ENCODE measurements around the gene ZNF813. TPM values are rescaled to one million over a fixed set of nuclear protein-coding genes. Genes with fewer than 3 reads are reported as not detected.
"Not testable (repeated sequence)": the region's sequence is repeated elsewhere in the genome, so short reads cannot be mapped to it uniquely, and the experiment has no call there.

ZNF813 gene
- total and polyA plus RNA-seq, 8 donors, result 0.68 to 4.6 (median 2.5) TPM

DNA sequence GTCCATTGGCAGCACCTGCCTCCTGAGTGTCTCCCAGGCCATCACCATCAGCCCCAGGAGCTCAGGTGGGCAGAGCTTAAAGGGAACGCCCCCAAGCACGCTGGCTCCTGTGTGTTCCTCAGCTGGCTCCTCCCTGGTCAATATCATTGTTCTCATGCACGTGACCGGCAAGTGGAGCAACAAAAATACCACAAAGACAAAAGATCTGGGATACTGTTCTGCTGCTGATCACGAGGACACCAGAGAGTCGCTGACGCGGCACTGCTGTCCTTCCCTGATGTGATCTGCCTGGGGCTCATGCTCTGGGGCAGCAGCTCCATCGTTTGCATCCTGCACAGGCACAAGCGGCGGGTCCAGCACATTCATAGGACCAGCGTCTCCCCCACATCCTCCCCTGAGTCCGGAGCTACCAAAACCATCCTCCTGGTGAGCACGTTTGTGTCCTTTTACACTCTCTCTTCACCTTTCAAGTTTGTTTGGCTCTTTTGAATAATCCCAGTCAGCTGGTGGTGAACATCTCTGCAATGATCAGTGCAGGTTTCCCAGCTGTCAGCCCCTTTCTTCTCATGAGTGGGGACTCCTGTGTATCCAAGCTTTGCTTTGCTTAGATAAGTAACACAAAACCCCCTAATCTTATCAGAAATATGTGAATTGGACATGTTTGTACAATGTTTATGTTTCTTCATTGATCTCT is 36.3 kb downstream of the ZNF813 start:
- H3K4me3 ChIP-seq; intact Hi-C loops (cut with DNase I); H3K9me3 ChIP-seq; H3K4me1 ChIP-seq; FAIRE-seq; H3K36me3 ChIP-seq; H3K27me3 ChIP-seq; H3K27ac ChIP-seq; DNase-seq: not testable (repeated sequence)
- WGBS, 2 donors, result 1 to 19% methylated on average over 7 of the region's 14 CpGs
- peak in 3 of 4 donors; percentile 59 to 62 (median 60) for ATAC-seq

DNA sequence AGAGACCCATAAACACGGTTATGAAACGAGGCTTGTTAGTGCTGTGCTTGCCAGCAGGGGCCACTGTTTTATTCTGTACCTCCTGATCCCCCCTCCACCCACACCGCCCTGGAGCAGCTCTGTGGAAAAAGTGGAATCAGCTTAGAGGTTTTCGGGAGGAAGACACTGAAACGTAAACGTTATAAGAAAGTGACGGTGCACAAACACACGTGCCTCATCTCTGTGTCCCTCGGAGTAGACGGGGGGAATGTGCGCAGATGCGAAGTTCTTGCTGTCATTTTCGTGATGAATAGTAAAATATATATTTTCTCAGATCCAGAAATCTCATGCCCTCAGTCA is 36.8 kb downstream of the ZNF813 start:
- peak in 3 of 4 donors; percentile 88 to 93 (median 89) for ATAC-seq
- not testable (repeated sequence) for H3K4me3 ChIP-seq

DNA sequence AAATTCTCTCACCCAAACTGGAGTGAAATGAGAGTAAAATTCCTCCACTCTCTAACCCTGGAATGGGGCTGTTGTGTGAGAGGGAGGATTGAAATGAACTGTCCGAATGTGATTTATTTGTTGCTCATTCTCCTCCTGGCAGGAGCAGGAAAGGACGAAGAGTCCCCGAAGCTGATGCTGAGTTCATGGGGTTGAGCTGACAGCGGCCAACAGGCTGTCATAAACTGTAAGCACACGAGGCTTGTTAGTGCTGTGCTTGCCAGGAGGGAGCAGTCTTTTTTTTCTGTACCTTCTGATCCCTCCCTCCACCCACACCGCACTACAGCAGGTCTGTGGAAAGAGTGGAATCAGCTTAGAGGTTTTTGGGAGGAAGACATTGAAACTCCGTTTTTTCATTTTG is 37.4 kb downstream of the ZNF813 start:
- no peaks in the 10 kb centered on the region for H3K36me3 ChIP-seq
- H3K9me3 ChIP-seq, result no peaks in the 10 kb centered on the region
- H3K4me1 ChIP-seq, result no peaks in the 10 kb centered on the region
- no peak overlapping the region for H3K27ac ChIP-seq
- no peak overlapping the region for H3K4me3 ChIP-seq
- TF ChIP-seq, protein P1, sequence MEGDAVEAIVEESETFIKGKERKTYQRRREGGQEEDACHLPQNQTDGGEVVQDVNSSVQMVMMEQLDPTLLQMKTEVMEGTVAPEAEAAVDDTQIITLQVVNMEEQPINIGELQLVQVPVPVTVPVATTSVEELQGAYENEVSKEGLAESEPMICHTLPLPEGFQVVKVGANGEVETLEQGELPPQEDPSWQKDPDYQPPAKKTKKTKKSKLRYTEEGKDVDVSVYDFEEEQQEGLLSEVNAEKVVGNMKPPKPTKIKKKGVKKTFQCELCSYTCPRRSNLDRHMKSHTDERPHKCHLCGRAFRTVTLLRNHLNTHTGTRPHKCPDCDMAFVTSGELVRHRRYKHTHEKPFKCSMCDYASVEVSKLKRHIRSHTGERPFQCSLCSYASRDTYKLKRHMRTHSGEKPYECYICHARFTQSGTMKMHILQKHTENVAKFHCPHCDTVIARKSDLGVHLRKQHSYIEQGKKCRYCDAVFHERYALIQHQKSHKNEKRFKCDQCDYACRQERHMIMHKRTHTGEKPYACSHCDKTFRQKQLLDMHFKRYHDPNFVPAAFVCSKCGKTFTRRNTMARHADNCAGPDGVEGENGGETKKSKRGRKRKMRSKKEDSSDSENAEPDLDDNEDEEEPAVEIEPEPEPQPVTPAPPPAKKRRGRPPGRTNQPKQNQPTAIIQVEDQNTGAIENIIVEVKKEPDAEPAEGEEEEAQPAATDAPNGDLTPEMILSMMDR (IDR thresholded peaks at IDR 0.05), result no peak
- H3K27me3 ChIP-seq, result no peaks in the 10 kb centered on the region
- intact Hi-C loops (cut with DNase I), result no loop called here
- DNase-seq (no peak), FAIRE-seq (no peak), ATAC-seq (peak in 1 of 4 donors; percentile 36)
- WGBS, 2 donors, result 25 to 31% methylated on average over 7 of the region's 7 CpGs

More for the DNA sequence above, 36.8 kb downstream of the ZNF813 start:
- intact Hi-C loops (cut with DNase I); H3K27ac ChIP-seq; FAIRE-seq; H3K36me3 ChIP-seq; H3K27me3 ChIP-seq; H3K9me3 ChIP-seq; DNase-seq; H3K4me1 ChIP-seq: not testable (repeated sequence)
- 5 to 6% methylated on average over 11 to 13 of the region's 13 CpGs for whole genome bisulfite sequencing, 2 donors

DNA sequence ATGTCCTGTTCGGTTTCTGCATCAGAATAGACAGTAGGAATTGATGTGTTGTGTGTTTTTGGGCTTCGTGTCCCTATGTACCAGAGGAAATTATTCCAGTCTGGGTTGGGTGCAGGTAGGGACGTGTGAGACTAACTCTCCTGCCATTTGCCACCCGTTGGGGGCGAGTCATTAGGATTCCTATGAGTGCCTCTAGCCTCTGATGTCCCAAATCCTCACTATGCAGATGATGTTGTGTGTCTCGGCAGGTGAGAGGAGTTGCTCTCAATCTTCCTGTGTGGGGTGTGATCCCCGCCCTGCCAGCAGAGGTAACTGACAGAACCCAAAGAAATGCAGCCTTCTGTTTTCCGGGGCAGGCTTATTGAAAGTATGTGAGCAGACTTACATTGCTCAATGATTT is 39.2 kb downstream of the ZNF813 start:
- Histone ChIP-seq H3K27ac (no peak overlapping the region), H3K4me3 (no peak overlapping the region), H3K4me1 (no peaks in the 10 kb centered on the region), H3K27me3 (no peaks in the 10 kb centered on the region), H3K36me3 (no peaks in the 10 kb centered on the region), H3K9me3 (no peaks in the 10 kb centered on the region)
- no peak for DNase-seq
- ATAC-seq, result no peak
- 55 to 69% methylated on average over 8 of the region's 8 CpGs for WGBS, 2 donors
- TF ChIP-seq, protein P1 (IDR thresholded peaks at IDR 0.05), result no peak
- no peak for FAIRE-seq
- intact Hi-C loops (cut with DNase I), result no loop called here

DNA sequence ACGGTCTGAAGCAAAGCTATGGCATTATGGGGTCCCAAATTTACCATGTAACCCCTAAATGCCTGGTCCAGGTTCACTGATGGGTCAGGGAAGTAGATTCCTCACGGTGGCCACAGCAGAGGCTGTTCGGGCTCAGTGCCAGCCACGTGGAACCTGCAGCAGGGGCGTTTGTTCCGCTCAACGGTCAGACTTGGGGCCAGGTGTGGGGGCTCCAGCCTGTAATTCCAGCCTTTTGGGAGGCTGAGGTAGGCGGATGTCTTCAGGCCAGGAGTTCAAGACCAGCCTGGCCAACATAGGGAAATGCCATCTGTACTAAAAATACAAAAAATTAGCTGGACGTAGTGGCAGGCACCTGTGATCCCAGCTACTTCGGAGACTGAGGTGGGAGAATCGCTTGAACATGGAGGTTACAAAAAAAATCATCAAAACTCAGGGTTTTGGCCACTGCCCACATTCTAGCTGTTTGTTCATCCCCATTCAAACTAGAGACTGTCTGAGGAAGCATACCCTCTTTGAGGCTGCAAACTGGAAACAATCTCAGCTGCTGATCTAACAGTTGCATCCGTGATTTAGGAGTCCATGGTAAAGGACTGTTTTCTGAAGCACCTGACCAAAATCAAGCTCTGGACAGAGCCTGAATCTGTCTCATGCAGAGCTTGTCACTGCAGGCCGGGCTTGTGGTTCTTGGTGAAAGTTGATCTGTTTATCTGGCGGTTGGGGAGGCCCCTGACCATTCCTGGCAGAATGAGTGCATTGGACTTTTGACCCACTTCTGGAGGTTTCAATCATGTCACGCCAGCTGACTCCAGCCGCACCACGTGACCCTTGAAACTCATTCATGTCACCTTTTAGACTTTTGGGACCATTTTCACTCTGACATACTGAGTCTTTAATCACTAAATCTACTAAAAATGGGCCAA is 40.2 kb downstream of the ZNF813 start:
- no peak for FAIRE-seq
- intact Hi-C loops (cut with DNase I), result no loop called here

More for the DNA sequence above, 40.2 kb downstream of the ZNF813 start:
- ATAC-seq (no peak), DNase-seq (no peak)
- Histone ChIP-seq H3K9me3 (no peaks in the 10 kb centered on the region), H3K27ac (no peak overlapping the region), H3K4me3 (no peak overlapping the region), H3K4me1 (no peaks in the 10 kb centered on the region), H3K27me3 (no peaks in the 10 kb centered on the region), H3K36me3 (no peaks in the 10 kb centered on the region)
- 47 to 51% methylated on average over 17 of the region's 17 CpGs for WGBS, 2 donors
- TF ChIP-seq, protein P1 (IDR thresholded peaks at IDR 0.05), result no peak

Data from pancreas (tissue), 10 donors.